PC-9 (cell line): ENCODE data around the gene HOXA4. TPM values are rescaled to one million over a fixed set of nuclear protein-coding genes. Genes with fewer than 3 reads are reported as not detected.

ENCODE experiments used
- BruUV-seq: library from RNA; stranded (reverse); fragments of 400-500 nt; replicated peaks from 2 replicates; lab custom pipeline; 2021; lab: Mats Ljungman, UMichigan
- CTCF ChIA-PET: fragments of 300-600 bp; sonication (Branson Sonifier 250); formaldehyde crosslinking; loops from one replicate; lab custom pipeline; 2022; ENCODE audit warnings: antibody characterized with exemption; lab: Charles Lee
- POLR2A ChIA-PET: fragments of 300-600 bp; sonication (Branson Sonifier 250); formaldehyde crosslinking; loops from one replicate; lab custom pipeline; 2022; ENCODE audit warnings: antibody characterized with exemption; ENCODE audit not compliant: unreplicated experiment; lab: Charles Lee
- DNase-seq, 2 experiments: peaks; one replicate each; pipeline versions ENCODE4 v3.0.0 to v3.0.0-alpha.2; 2015 to 2022; ENCODE audit warnings: mixed read lengths in 1 of 2
- H2AFZ ChIP-seq: fragments of 200-600 bp; sonication (generic); 2 replicates; pipeline ENCODE4 v1.8.1; 2017; ENCODE audit warnings: antibody characterized with exemption
- H3F3A ChIP-seq: fragments of 200-600 bp; sonication (generic); 2 replicates; pipeline ENCODE4 v1.8.1; 2017; ENCODE audit warnings: antibody characterized with exemption, mild to moderate bottlenecking, low read depth; ENCODE audit not compliant: insufficient read depth
- H3K27ac ChIP-seq: fragments of 200-600 bp; sonication (generic); 2 replicates; pipeline ENCODE4 v1.6.1; 2016; ENCODE audit warnings: mixed run types
- H3K27me3 ChIP-seq: fragments of 200-600 bp; sonication (generic); 2 replicates; pipeline ENCODE4 v1.6.1; 2016; ENCODE audit warnings: low read depth, mixed run types; ENCODE audit not compliant: insufficient read depth
- H3K36me3 ChIP-seq: fragments of 200-600 bp; sonication (generic); 2 replicates; pipeline ENCODE4 v1.6.1; 2016; ENCODE audit warnings: low read depth, mixed run types
- H3K4me1 ChIP-seq: fragments of 200-600 bp; sonication (generic); replicated peaks from 2 replicates; pipeline ENCODE4 v1.6.1; 2016; ENCODE audit warnings: mixed run types; ENCODE audit not compliant: insufficient read depth
- H3K4me2 ChIP-seq: fragments of 200-600 bp; sonication (generic); 2 replicates; pipeline ENCODE4 v1.6.1; 2017; ENCODE audit warnings: mixed run types
- H3K4me3 ChIP-seq: fragments of 200-600 bp; sonication (generic); 2 replicates; pipeline ENCODE4 v1.6.1; 2016; ENCODE audit warnings: mixed run types
- H3K79me2 ChIP-seq: fragments of 200-600 bp; sonication (generic); 2 replicates; pipeline ENCODE4 v1.6.1; 2017; ENCODE audit warnings: low read depth, mixed run types
- H3K9me2 ChIP-seq: fragments of 200-600 bp; sonication (generic); 2 replicates; pipeline ENCODE4 v1.8.1; 2017; ENCODE audit warnings: mild to moderate bottlenecking; ENCODE audit not compliant: insufficient read depth
- H3K9me3 ChIP-seq: fragments of 200-600 bp; sonication (generic); 2 replicates; pipeline ENCODE4 v1.8.1; 2016; ENCODE audit warnings: low read depth; ENCODE audit not compliant: insufficient read depth
- H4K20me1 ChIP-seq: fragments of 200-600 bp; sonication (generic); 2 replicates; pipeline ENCODE4 v1.8.1; 2017; ENCODE audit not compliant: insufficient read depth
- CTCF ChIP-seq: fragments of 200-600 bp; sonication (generic); conservative IDR thresholded peaks from 2 replicates; pipeline ENCODE4 v1.6.1; 2017; ENCODE audit warnings: mixed run types, antibody characterized with exemption, mild to moderate bottlenecking, moderate library complexity
- EZH2 ChIP-seq: fragments of 200-600 bp; sonication (generic); IDR thresholded peaks from 2 replicates; pipeline ENCODE4 v1.8.0; 2017; ENCODE audit warnings: antibody characterized with exemption, low read depth
- intact Hi-C: fragments of 100-400 bp; cut with micrococcal nuclease; formaldehyde crosslinking; loops from one replicate; pipeline ENCODE4 v1.10.0; 2022; ENCODE audit not compliant: unreplicated experiment
- total RNA-seq: library from RNA; stranded (reverse); gene quantifications from 2 replicates; pipeline ENCODE4 v1.2.3, GENCODE V29; 2021

HOXA4 gene
- total RNA-seq, 1 experiment from 2014 or later = not detected

GRCh38 chr7:27143023-27143949 is 12.7 kb upstream of the HOXA4 start, which contains the start of gene HOXA5:
Gene HOXA5, minus strand, starts transcription at chr7:27143681. Its CDS starts 74 bp downstream, at chr7:27143607.
- 0 out of 2 replicates have a peak, but pooled peaks cover 2% of the 10 kb centered on the region for H3K4me1 ChIP-seq
- H3K36me3 ChIP-seq = no peaks in the 10 kb centered on the region
- no peak for DNase-seq
- ChIA-PET CTCF (interaction anchor here (0.6 kb wide), 1 partner anchor 1053 kb away, joined by 5 read pairs; no protein-coding TSS in a partner anchor), POLR2A (interaction anchor here (0.6 kb wide), 1 partner anchor 21 kb away, joined by 4 read pairs; no protein-coding TSS in a partner anchor)
- no peaks in the 10 kb centered on the region for H3K9me2 ChIP-seq
- TF ChIP-seq CTCF = no peak
- TF ChIP-seq EZH2 = no peak
- no peak within 1 kb of the TSS for H3K4me2 ChIP-seq
- H3K27ac ChIP-seq = no peak within 1 kb of the TSS
- BruUV-seq = no TSS peak
- H3K27me3 ChIP-seq = no peaks in the 10 kb centered on the region
- intact Hi-C loops = no loop called here
- no peak within 1 kb of the TSS for H3K4me3 ChIP-seq
- H3K79me2 ChIP-seq = no peaks in the 10 kb centered on the region
- H2AFZ ChIP-seq = no peak within 1 kb of the TSS
- no peaks in the 10 kb centered on the region for H3K9me3 ChIP-seq
- H4K20me1 ChIP-seq = no peaks in the 10 kb centered on the region
- no peaks in the 10 kb centered on the region; the same call in 1 of the 2 replicates for H3F3A ChIP-seq

GRCh38 chr7:27142580-27143022 is 12.0 kb upstream of the HOXA4 start:
- H3K9me3 ChIP-seq = no peaks in the 10 kb centered on the region
- CTCF ChIA-PET = interaction anchor here (0.6 kb wide), 1 partner anchor 291 kb away, joined by 4 read pairs; no protein-coding TSS in a partner anchor
- H3K27me3 ChIP-seq = no peaks in the 10 kb centered on the region
- no peak overlapping the region for H3K27ac ChIP-seq
- DNase-seq = no peak
- no TSS peak for BruUV-seq
- H3K9me2 ChIP-seq = no peaks in the 10 kb centered on the region
- no peak overlapping the region for H2AFZ ChIP-seq
- intact Hi-C loops = no loop called here
- H4K20me1 ChIP-seq = no peaks in the 10 kb centered on the region
- TF ChIP-seq EZH2 (no peak), CTCF (no peak)
- no peaks in the 10 kb centered on the region for H3K79me2 ChIP-seq
- no peak overlapping the region for H3K4me2 ChIP-seq
- H3K4me1 ChIP-seq = no peaks in the 10 kb centered on the region
- POLR2A ChIA-PET = no interaction called here
- no peaks in the 10 kb centered on the region for H3K36me3 ChIP-seq
- no peaks in the 10 kb centered on the region; the same call in 1 of the 2 replicates for H3F3A ChIP-seq
- no peak overlapping the region for H3K4me3 ChIP-seq

- H3K4me3 ChIP-seq = no peak overlapping the region
- ChIA-PET CTCF (interaction anchor here (0.6 kb wide), 1 partner anchor 291 kb away, joined by 4 read pairs; no protein-coding TSS in a partner anchor), POLR2A (no interaction called here)
- no peak overlapping the region for H3K4me2 ChIP-seq
- intact Hi-C loops = no loop called here
- H3K27ac ChIP-seq = no peak overlapping the region
- no peaks in the 10 kb centered on the region for H4K20me1 ChIP-seq
- no peaks in the 10 kb centered on the region for H3K36me3 ChIP-seq
- TF ChIP-seq CTCF (no peak), EZH2 (no peak)
- H3K27me3 ChIP-seq = no peaks in the 10 kb centered on the region
- no TSS peak for BruUV-seq
- no peaks in the 10 kb centered on the region for H3K79me2 ChIP-seq
- no peaks in the 10 kb centered on the region for H3K9me2 ChIP-seq
- H3F3A ChIP-seq = no peaks in the 10 kb centered on the region; the same call in 1 of the 2 replicates
- H2AFZ ChIP-seq = no peak overlapping the region
- DNase-seq = no peak
- H3K4me1 ChIP-seq = peaks cover 4% of the 10 kb centered on the region
- no peaks in the 10 kb centered on the region for H3K9me3 ChIP-seq
Measured at GRCh38 chr7:27141923-27142579, 11.5 kb upstream of the HOXA4 start.
